K562 (cell line): ENCODE data around the gene TNFAIP3. TPM values are rescaled to one million over a fixed set of nuclear protein-coding genes. Genes with fewer than 3 reads are reported as not detected.
A peak's percentile ranks its signal among the peaks of the same experiment; 100 is the strongest.

ENCODE experiments used
- ARID1B ChIP-seq: fragments of 450-650 bp; IDR thresholded peaks from 2 replicates; pipeline ENCODE4 v1.6.1; 2016; ENCODE audit warnings: antibody characterized with exemption, mild to moderate bottlenecking, inconsistent platforms
- ATF7 ChIP-seq: fragments of 450-650 bp; IDR thresholded peaks from 2 replicates; pipeline ENCODE4 v1.7.1; 2014; ENCODE audit warnings: mild to moderate bottlenecking, moderate library complexity
- DPF2 ChIP-seq: fragments of 450-650 bp; IDR thresholded peaks from 2 replicates; pipeline ENCODE4 v1.6.1; 2016
- FOS ChIP-seq: IDR thresholded peaks from 3 replicates; pipeline ENCODE4 v1.6.1; 2011; ENCODE audit not compliant: insufficient read length; ENCODE audit errors: extremely low read depth
- FOSL1 ChIP-seq: fragments of 200-800 bp; sonication (Bioruptor generic); conservative IDR thresholded peaks from 2 replicates; pipeline ENCODE4 v1.6.1; 2016; ENCODE audit warnings: missing genetic modification characterization, missing compliant biosample characterization
- HDAC3 ChIP-seq: fragments of 450-650 bp; IDR thresholded peaks from 2 replicates; pipeline ENCODE4 v1.6.1; 2018; ENCODE audit warnings: borderline replicate concordance, mild to moderate bottlenecking, moderate library complexity; ENCODE audit not compliant: partially characterized antibody
- LEF1 ChIP-seq: fragments of 450-650 bp; IDR thresholded peaks from 2 replicates; pipeline ENCODE4 v1.6.1; 2016; ENCODE audit warnings: mild to moderate bottlenecking
- MEF2D ChIP-seq: conservative IDR thresholded peaks from 2 replicates; pipeline ENCODE4 v1.6.1; 2016; ENCODE audit warnings: low read depth, missing genetic modification characterization, missing compliant biosample characterization
- TCF7 ChIP-seq: sonication (generic); IDR thresholded peaks from 2 replicates; pipeline ENCODE4 v1.6.1; 2016; ENCODE audit warnings: antibody characterized with exemption, borderline replicate concordance
- TEAD4 ChIP-seq, 2 experiments: sonication (generic) in 1 of 2; formaldehyde crosslinking in 1 of 2; IDR thresholded peaks; 2 replicates each; pipeline versions ENCODE4 v1.6.1 to v1.8.0; 2012 to 2022; ENCODE audit warnings: borderline replicate concordance in 1 of 2, inconsistent platforms in 1 of 2, low read length in 1 of 2, mild to moderate bottlenecking in 1 of 2, missing genetic modification reagents in 1 of 2
- TRIM24 ChIP-seq, 2 experiments: fragments of 450-650 bp; IDR thresholded peaks; 2 replicates each; pipeline ENCODE4 v1.6.1; 2016
- polyA plus RNA-seq, 8 experiments: library from polyadenylated mRNA; depleted of rRNA in 4 of 8; stranded (reverse) in 5 of 8; unstranded in 3 of 8; fragments of >200 nt; fragmentation: Nextera tagmentation in 2 of 8; fragmentation: Illumina TruSeq in 1 of 8; extraction: Ambion mirVana in 2 of 8; extraction: Trizol in 1 of 8; gene quantifications; 2 replicates each; pipeline versions ENCODE4 v1.2.1 to v1.2.3, GENCODE V29; 2011 to 2014; ENCODE audit warnings: inconsistent platforms in 1 of 8, missing spikeins in 1 of 8
- total RNA-seq, 7 experiments: library from RNA; depleted of rRNA in 6 of 7; stranded (reverse); fragments of >200 nt in 6 of 7; fragmentation: Illumina TruSeq in 2 of 7; extraction: Trizol in 2 of 7; gene quantifications; 2 replicates each; pipeline versions ENCODE4 v1.2.1 to v1.2.3, GENCODE V29; 2011 to 2021; ENCODE audit warnings: low replicate concordance in 1 of 7
- TF ChIP-seq, protein P1 (sequence below): fragments of 450-650 bp; IDR thresholded peaks from 2 replicates; pipeline ENCODE4 v1.6.1; 2016; ENCODE audit warnings: mild to moderate bottlenecking, moderate library complexity
- TF ChIP-seq, protein P2 (sequence below): fragments of 450-650 bp; formaldehyde crosslinking; IDR thresholded peaks from 2 replicates; pipeline ENCODE4 v1.4.0; 2020; ENCODE audit warnings: mild to moderate bottlenecking, moderate library complexity
- TF ChIP-seq, protein P3 (sequence below): IDR thresholded peaks from 2 replicates; pipeline ENCODE4 v1.6.1; 2012; ENCODE audit warnings: low read depth, low read length, improper control_type of control experiment, borderline replicate concordance

The TNFAIP3 gene
- total and polyA plus RNA-seq, 9 of the 15 experiments (the other 6 are each of a cell fraction or from before 2014, with no cell fraction given) = 0.79 to 17.0 (median 6.4) TPM

DNA sequence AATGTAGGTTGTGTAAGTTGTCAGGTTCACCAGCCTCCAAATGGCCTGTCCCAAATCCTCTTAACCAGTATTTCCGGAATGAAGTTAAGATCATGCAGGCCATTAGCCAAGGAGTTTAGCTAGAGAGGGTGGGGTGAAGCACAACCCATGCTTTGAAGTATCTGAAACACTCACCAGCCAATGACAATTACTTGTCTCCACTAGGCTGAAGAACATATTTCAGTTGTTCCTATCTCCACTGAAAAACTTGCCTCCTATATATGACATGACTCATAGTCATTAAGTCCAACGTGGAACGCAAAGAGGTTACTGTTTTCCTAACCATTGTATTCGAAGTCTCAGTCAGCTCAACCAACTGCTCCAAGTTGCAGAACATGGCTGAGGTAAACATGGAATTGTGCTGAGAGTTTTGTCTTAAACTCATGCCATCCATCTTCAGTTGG, 37.4 kb upstream of the TNFAIP3 start (continued):
- TF ChIP-seq, protein P1, sequence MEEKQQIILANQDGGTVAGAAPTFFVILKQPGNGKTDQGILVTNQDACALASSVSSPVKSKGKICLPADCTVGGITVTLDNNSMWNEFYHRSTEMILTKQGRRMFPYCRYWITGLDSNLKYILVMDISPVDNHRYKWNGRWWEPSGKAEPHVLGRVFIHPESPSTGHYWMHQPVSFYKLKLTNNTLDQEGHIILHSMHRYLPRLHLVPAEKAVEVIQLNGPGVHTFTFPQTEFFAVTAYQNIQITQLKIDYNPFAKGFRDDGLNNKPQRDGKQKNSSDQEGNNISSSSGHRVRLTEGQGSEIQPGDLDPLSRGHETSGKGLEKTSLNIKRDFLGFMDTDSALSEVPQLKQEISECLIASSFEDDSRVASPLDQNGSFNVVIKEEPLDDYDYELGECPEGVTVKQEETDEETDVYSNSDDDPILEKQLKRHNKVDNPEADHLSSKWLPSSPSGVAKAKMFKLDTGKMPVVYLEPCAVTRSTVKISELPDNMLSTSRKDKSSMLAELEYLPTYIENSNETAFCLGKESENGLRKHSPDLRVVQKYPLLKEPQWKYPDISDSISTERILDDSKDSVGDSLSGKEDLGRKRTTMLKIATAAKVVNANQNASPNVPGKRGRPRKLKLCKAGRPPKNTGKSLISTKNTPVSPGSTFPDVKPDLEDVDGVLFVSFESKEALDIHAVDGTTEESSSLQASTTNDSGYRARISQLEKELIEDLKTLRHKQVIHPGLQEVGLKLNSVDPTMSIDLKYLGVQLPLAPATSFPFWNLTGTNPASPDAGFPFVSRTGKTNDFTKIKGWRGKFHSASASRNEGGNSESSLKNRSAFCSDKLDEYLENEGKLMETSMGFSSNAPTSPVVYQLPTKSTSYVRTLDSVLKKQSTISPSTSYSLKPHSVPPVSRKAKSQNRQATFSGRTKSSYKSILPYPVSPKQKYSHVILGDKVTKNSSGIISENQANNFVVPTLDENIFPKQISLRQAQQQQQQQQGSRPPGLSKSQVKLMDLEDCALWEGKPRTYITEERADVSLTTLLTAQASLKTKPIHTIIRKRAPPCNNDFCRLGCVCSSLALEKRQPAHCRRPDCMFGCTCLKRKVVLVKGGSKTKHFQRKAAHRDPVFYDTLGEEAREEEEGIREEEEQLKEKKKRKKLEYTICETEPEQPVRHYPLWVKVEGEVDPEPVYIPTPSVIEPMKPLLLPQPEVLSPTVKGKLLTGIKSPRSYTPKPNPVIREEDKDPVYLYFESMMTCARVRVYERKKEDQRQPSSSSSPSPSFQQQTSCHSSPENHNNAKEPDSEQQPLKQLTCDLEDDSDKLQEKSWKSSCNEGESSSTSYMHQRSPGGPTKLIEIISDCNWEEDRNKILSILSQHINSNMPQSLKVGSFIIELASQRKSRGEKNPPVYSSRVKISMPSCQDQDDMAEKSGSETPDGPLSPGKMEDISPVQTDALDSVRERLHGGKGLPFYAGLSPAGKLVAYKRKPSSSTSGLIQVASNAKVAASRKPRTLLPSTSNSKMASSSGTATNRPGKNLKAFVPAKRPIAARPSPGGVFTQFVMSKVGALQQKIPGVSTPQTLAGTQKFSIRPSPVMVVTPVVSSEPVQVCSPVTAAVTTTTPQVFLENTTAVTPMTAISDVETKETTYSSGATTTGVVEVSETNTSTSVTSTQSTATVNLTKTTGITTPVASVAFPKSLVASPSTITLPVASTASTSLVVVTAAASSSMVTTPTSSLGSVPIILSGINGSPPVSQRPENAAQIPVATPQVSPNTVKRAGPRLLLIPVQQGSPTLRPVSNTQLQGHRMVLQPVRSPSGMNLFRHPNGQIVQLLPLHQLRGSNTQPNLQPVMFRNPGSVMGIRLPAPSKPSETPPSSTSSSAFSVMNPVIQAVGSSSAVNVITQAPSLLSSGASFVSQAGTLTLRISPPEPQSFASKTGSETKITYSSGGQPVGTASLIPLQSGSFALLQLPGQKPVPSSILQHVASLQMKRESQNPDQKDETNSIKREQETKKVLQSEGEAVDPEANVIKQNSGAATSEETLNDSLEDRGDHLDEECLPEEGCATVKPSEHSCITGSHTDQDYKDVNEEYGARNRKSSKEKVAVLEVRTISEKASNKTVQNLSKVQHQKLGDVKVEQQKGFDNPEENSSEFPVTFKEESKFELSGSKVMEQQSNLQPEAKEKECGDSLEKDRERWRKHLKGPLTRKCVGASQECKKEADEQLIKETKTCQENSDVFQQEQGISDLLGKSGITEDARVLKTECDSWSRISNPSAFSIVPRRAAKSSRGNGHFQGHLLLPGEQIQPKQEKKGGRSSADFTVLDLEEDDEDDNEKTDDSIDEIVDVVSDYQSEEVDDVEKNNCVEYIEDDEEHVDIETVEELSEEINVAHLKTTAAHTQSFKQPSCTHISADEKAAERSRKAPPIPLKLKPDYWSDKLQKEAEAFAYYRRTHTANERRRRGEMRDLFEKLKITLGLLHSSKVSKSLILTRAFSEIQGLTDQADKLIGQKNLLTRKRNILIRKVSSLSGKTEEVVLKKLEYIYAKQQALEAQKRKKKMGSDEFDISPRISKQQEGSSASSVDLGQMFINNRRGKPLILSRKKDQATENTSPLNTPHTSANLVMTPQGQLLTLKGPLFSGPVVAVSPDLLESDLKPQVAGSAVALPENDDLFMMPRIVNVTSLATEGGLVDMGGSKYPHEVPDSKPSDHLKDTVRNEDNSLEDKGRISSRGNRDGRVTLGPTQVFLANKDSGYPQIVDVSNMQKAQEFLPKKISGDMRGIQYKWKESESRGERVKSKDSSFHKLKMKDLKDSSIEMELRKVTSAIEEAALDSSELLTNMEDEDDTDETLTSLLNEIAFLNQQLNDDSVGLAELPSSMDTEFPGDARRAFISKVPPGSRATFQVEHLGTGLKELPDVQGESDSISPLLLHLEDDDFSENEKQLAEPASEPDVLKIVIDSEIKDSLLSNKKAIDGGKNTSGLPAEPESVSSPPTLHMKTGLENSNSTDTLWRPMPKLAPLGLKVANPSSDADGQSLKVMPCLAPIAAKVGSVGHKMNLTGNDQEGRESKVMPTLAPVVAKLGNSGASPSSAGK = peak; percentile 85
- 0 out of 4 replicates have a peak, but pooled peaks of 1 of the 2 experiments have one; percentile 41 for TF ChIP-seq TRIM24 (IDR thresholded peaks at IDR 0.05)
- TF ChIP-seq DPF2 = peak; percentile 76
- TF ChIP-seq HDAC3 = no peak
- TF ChIP-seq FOS = peak; percentile 24
- TF ChIP-seq, protein P2, sequence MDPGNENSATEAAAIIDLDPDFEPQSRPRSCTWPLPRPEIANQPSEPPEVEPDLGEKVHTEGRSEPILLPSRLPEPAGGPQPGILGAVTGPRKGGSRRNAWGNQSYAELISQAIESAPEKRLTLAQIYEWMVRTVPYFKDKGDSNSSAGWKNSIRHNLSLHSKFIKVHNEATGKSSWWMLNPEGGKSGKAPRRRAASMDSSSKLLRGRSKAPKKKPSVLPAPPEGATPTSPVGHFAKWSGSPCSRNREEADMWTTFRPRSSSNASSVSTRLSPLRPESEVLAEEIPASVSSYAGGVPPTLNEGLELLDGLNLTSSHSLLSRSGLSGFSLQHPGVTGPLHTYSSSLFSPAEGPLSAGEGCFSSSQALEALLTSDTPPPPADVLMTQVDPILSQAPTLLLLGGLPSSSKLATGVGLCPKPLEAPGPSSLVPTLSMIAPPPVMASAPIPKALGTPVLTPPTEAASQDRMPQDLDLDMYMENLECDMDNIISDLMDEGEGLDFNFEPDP (CRISPR knock-in tag) = no peak
- peak; percentile 48 for TF ChIP-seq LEF1
- TF ChIP-seq FOSL1 = peak; percentile 93
- TF ChIP-seq, protein P3, sequence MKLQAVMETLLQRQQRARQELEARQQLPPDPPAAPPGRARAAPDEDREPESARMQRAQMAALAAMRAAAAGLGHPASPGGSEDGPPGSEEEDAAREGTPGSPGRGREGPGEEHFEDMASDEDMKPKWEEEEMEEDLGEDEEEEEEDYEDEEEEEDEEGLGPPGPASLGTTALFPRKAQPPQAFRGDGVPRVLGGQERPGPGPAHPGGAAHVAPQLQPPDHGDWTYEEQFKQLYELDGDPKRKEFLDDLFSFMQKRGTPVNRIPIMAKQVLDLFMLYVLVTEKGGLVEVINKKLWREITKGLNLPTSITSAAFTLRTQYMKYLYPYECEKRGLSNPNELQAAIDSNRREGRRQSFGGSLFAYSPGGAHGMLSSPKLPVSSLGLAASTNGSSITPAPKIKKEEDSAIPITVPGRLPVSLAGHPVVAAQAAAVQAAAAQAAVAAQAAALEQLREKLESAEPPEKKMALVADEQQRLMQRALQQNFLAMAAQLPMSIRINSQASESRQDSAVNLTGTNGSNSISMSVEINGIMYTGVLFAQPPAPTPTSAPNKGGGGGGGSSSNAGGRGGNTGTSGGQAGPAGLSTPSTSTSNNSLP = peak; percentile 67; the same call in 1 of the 2 replicates
- TF ChIP-seq TEAD4 (IDR thresholded peaks at IDR 0.05; ENCODE audit: low read length) = peak; percentile 64; the same call in 1 of the 2 replicates
- no peak for TF ChIP-seq TEAD4 (CRISPR knock-in tag; IDR thresholded peaks at IDR 0.05; ENCODE audit: borderline replicate concordance)
- TF ChIP-seq ATF7 = peak; percentile 44; the same call in 1 of the 2 replicates
- peak; percentile 68 for TF ChIP-seq ARID1B
- TF ChIP-seq TCF7 = peak; percentile 85; the same call in 1 of the 2 replicates
- TF ChIP-seq MEF2D (tag) = no peak
